ENCODE measurements around the gene ST7.

ST7 gene

GRCh38 chr7:117269886-117270285, 316.6 kb downstream of the ST7 start:
- Histone ChIP-seq H3K4me1 (no peaks in the 10 kb centered on the region), H3K9me3 (no peaks in the 10 kb centered on the region), H3K36me3 (replicated peaks) (no peaks in the 10 kb centered on the region), H3K4me3 (no peak overlapping the region), H3K27me3 (ENCODE audit: low read depth) (no peaks in the 10 kb centered on the region)
- in situ Hi-C loops (cut with MboI; ENCODE audit: low sequenced_read_pairs), result no loop called here
- DNase-seq (ENCODE audit: low spot score in 2 of 2), result no peak

- Histone ChIP-seq H3K36me3 (replicated peaks) (no peaks in the 10 kb centered on the region), H3K27me3 (ENCODE audit: low read depth) (no peaks in the 10 kb centered on the region), H3K4me3 (no peak overlapping the region), H3K9me3 (no peaks in the 10 kb centered on the region), H3K4me1 (no peaks in the 10 kb centered on the region)
- DNase-seq (ENCODE audit: low spot score in 2 of 2), result no peak
- in situ Hi-C loops (cut with MboI; ENCODE audit: low sequenced_read_pairs), result no loop called here
Observed at GRCh38 chr7:117270371-117270770, 317.1 kb downstream of the ST7 start.

- Histone ChIP-seq H3K4me3 (no peak overlapping the region), H3K9me3 (no peaks in the 10 kb centered on the region), H3K27me3 (ENCODE audit: low read depth) (no peaks in the 10 kb centered on the region), H3K4me1 (no peaks in the 10 kb centered on the region), H3K36me3 (replicated peaks) (no peaks in the 10 kb centered on the region)
- in situ Hi-C loops (cut with MboI; ENCODE audit: low sequenced_read_pairs), result no loop called here
- no peak for DNase-seq (ENCODE audit: low spot score in 2 of 2)
Observed at GRCh38 chr7:117271566-117271965, 318.3 kb downstream of the ST7 start.

- in situ Hi-C loops (cut with MboI; ENCODE audit: low sequenced_read_pairs), result no loop called here
- H3K27me3 ChIP-seq (ENCODE audit: low read depth), result no peaks in the 10 kb centered on the region
- no peak for DNase-seq (ENCODE audit: low spot score in 2 of 2)
Observed at GRCh38 chr7:117272017-117272759, 318.9 kb downstream of the ST7 start.

GRCh38 chr7:117273325-117273724, 320.0 kb downstream of the ST7 start:
- Histone ChIP-seq H3K4me1 (no peaks in the 10 kb centered on the region), H3K9me3 (no peaks in the 10 kb centered on the region), H3K4me3 (no peak overlapping the region), H3K27me3 (ENCODE audit: low read depth) (no peaks in the 10 kb centered on the region), H3K36me3 (replicated peaks) (no peaks in the 10 kb centered on the region)
- in situ Hi-C loops (cut with MboI; ENCODE audit: low sequenced_read_pairs), result no loop called here
- no peak for DNase-seq (ENCODE audit: low spot score in 2 of 2)

More at GRCh38 chr7:117272017-117272759, 318.9 kb downstream of the ST7 start:
- no peak overlapping the region for H3K4me3 ChIP-seq
- H3K36me3 ChIP-seq (replicated peaks), result no peaks in the 10 kb centered on the region
- H3K4me1 ChIP-seq, result no peaks in the 10 kb centered on the region
- H3K9me3 ChIP-seq, result no peaks in the 10 kb centered on the region

GRCh38 chr7:117273814-117274225, 320.5 kb downstream of the ST7 start:
- DNase-seq (ENCODE audit: low spot score in 2 of 2), result peak in 1 of 2 experiments; percentile 27
- Histone ChIP-seq H3K4me3 (no peak overlapping the region), H3K27me3 (ENCODE audit: low read depth) (no peaks in the 10 kb centered on the region), H3K36me3 (replicated peaks) (no peaks in the 10 kb centered on the region), H3K9me3 (no peaks in the 10 kb centered on the region), H3K4me1 (no peaks in the 10 kb centered on the region)
- in situ Hi-C loops (cut with MboI; ENCODE audit: low sequenced_read_pairs), result no loop called here

- no peaks in the 10 kb centered on the region for H3K4me1 ChIP-seq
- H3K9me3 ChIP-seq, result no peaks in the 10 kb centered on the region
- H3K4me3 ChIP-seq, result no peak overlapping the region
- DNase-seq (ENCODE audit: low spot score in 2 of 2), result no peak
- no peaks in the 10 kb centered on the region for H3K27me3 ChIP-seq (ENCODE audit: low read depth)
- no peaks in the 10 kb centered on the region for H3K36me3 ChIP-seq (replicated peaks)
- in situ Hi-C loops (cut with MboI; ENCODE audit: low sequenced_read_pairs), result no loop called here
Observed at GRCh38 chr7:117274951-117275350, 321.6 kb downstream of the ST7 start.

GRCh38 chr7:117277576-117277975, 324.3 kb downstream of the ST7 start:
- in situ Hi-C loops (cut with MboI; ENCODE audit: low sequenced_read_pairs), result no loop called here
- H3K27me3 ChIP-seq (ENCODE audit: low read depth), result no peaks in the 10 kb centered on the region
- no peaks in the 10 kb centered on the region for H3K36me3 ChIP-seq (replicated peaks)
- no peaks in the 10 kb centered on the region for H3K9me3 ChIP-seq
- no peak overlapping the region for H3K4me3 ChIP-seq
- H3K4me1 ChIP-seq, result no peaks in the 10 kb centered on the region
- DNase-seq (ENCODE audit: low spot score in 2 of 2), result no peak

GRCh38 chr7:117278040-117278439, 324.7 kb downstream of the ST7 start:
- H3K36me3 ChIP-seq (replicated peaks), result no peaks in the 10 kb centered on the region
- H3K4me1 ChIP-seq, result no peaks in the 10 kb centered on the region
- H3K9me3 ChIP-seq, result no peaks in the 10 kb centered on the region
- no peak overlapping the region for H3K4me3 ChIP-seq
- DNase-seq (ENCODE audit: low spot score in 2 of 2), result no peak
- no peaks in the 10 kb centered on the region for H3K27me3 ChIP-seq (ENCODE audit: low read depth)
- in situ Hi-C loops (cut with MboI; ENCODE audit: low sequenced_read_pairs), result no loop called here

- Histone ChIP-seq H3K9me3 (no peaks in the 10 kb centered on the region; the same call in 1 of the 2 replicates), H3K36me3 (replicated peaks) (no peaks in the 10 kb centered on the region), H3K4me1 (no peaks in the 10 kb centered on the region), H3K27me3 (ENCODE audit: low read depth) (no peaks in the 10 kb centered on the region), H3K4me3 (no peak overlapping the region)
- in situ Hi-C loops (cut with MboI; ENCODE audit: low sequenced_read_pairs), result no loop called here
- DNase-seq (ENCODE audit: low spot score in 2 of 2), result no peak
Observed at GRCh38 chr7:117279203-117279602, 325.9 kb downstream of the ST7 start.
